Keratinocyte (primary cell): ENCODE results near the gene NHERF2. TPM values are rescaled to one million over a fixed set of nuclear protein-coding genes. Genes with fewer than 3 reads are reported as not detected.

Source experiments
- DNase-seq: peaks from one replicate; pipeline ENCODE4 v3.0.0-alpha.2; 2011; ENCODE audit warnings: low read depth, missing footprints, low spot score
- FAIRE-seq: peaks from 2 replicates; lab custom pipeline; 2011; peaks lifted over from hg19 to GRCh38; lab: Jason Lieb, UNC
- H2AFZ ChIP-seq: 2 replicates; pipeline ENCODE4 v1.6.0; 2012; ENCODE audit warnings: low read length, control low read depth, inconsistent platforms; ENCODE audit not compliant: control insufficient read depth
- H3K27ac ChIP-seq: 2 replicates; pipeline ENCODE4 v1.5.1; 2011; ENCODE audit warnings: low read length; ENCODE audit not compliant: control insufficient read depth, insufficient read depth
- H3K27me3 ChIP-seq: 3 replicates; pipeline ENCODE4 v1.6.0; 2011; ENCODE audit warnings: low read length; ENCODE audit not compliant: control insufficient read depth, insufficient read depth; ENCODE audit errors: extremely low read depth
- H3K36me3 ChIP-seq, 2 experiments: 2 replicates in 1 of 2; 3 replicates in 1 of 2; pipeline ENCODE4 v1.5.1; 2011; ENCODE audit warnings: low read length in 2 of 2, mild to moderate bottlenecking in 1 of 2; ENCODE audit not compliant: control insufficient read depth in 2 of 2, insufficient read depth in 2 of 2; ENCODE audit errors: extremely low read depth in 1 of 2
- H3K4me1 ChIP-seq: 3 replicates; pipeline ENCODE4 v1.5.1; 2011; ENCODE audit warnings: low read length; ENCODE audit not compliant: control insufficient read depth, insufficient read depth; ENCODE audit errors: extremely low read depth
- H3K4me2 ChIP-seq: 3 replicates; pipeline ENCODE4 v1.6.0; 2011; ENCODE audit warnings: low read depth, low read length; ENCODE audit not compliant: control insufficient read depth, insufficient read depth; ENCODE audit errors: extremely low read depth
- H3K4me3 ChIP-seq, 3 experiments: fragments of 200-600 bp in 1 of 3; sonication (generic) in 1 of 3; 2 replicates in 2 of 3; 3 replicates in 1 of 3; pipeline ENCODE4 v1.5.1; 2011 to 2016; ENCODE audit warnings: low read length in 3 of 3, mild to moderate bottlenecking in 3 of 3, control low read depth in 2 of 3, inconsistent platforms in 1 of 3, low read depth in 1 of 3, mixed read lengths in 1 of 3, mixed run types in 1 of 3, moderate library complexity in 1 of 3; ENCODE audit not compliant: control insufficient read depth in 2 of 3, insufficient read depth in 2 of 3; ENCODE audit errors: extremely low read depth in 1 of 3
- H3K79me2 ChIP-seq: 2 replicates; pipeline ENCODE4 v1.6.0; 2012; ENCODE audit warnings: low read length; ENCODE audit not compliant: control insufficient read depth, insufficient read depth
- H3K9ac ChIP-seq: 3 replicates; pipeline ENCODE4 v1.6.0; 2011; ENCODE audit warnings: low read length; ENCODE audit not compliant: control insufficient read depth, insufficient read depth; ENCODE audit errors: extremely low read depth
- H3K9me1 ChIP-seq: 3 replicates; pipeline ENCODE4 v1.6.0; 2011; ENCODE audit warnings: low read length; ENCODE audit not compliant: control insufficient read depth, insufficient read depth; ENCODE audit errors: extremely low read depth
- H3K9me3 ChIP-seq: 2 replicates; pipeline ENCODE4 v1.5.1; 2012; ENCODE audit warnings: low read depth, low read length; ENCODE audit not compliant: control insufficient read depth
- H4K20me1 ChIP-seq: 3 replicates; pipeline ENCODE4 v1.6.0; 2011; ENCODE audit warnings: low read length; ENCODE audit not compliant: control insufficient read depth, insufficient read depth; ENCODE audit errors: extremely low read depth
- CTCF ChIP-seq, 3 experiments: IDR thresholded peaks in 1 of 3; conservative IDR thresholded peaks in 1 of 3; optimal IDR thresholded peaks in 1 of 3; 2 replicates in 2 of 3; 3 replicates in 1 of 3; pipeline versions ENCODE3 to v1.5.1; 2011; ENCODE audit warnings: low read length in 3 of 3, mild to moderate bottlenecking in 3 of 3, moderate library complexity in 2 of 3, control low read depth in 1 of 3, inconsistent platforms in 1 of 3; ENCODE audit not compliant: insufficient read depth in 2 of 3; ENCODE audit errors: extremely low read depth in 1 of 3
- EZH2 ChIP-seq: IDR thresholded peaks from one replicate; pipeline ENCODE4 v1.6.1; 2012; ENCODE audit warnings: inconsistent platforms, mild to moderate bottlenecking, low read length, moderate library complexity
- dilution Hi-C: fragments of 300-500 bp; cut with MboI; formaldehyde crosslinking; loops from one replicate; pipeline ENCODE4 v1.7.0; 2020; ENCODE audit warnings: low sequenced_read_pairs; ENCODE audit not compliant: extremely low pct_ligation_motif_present
- polyA plus RNA-seq, 5 experiments: library from polyadenylated mRNA; depleted of rRNA in 3 of 5; stranded (reverse) in 3 of 5; stranded (forward) in 1 of 5; unstranded in 1 of 5; fragments of >200 nt; gene quantifications; 1 replicate in 1 of 5; 2 replicates in 3 of 5; 3 replicates in 1 of 5; pipeline versions ENCODE4 v1.2.1 to v1.2.3, GENCODE V29; 2011 to 2012; ENCODE audit warnings: missing spikeins in 2 of 5, low read depth in 1 of 5, low replicate concordance in 1 of 5

Gene NHERF2
- polyA plus RNA-seq, 1 donor (not counting 4 experiments of a cell fraction or from before 2014, with no cell fraction given) = 5.9 TPM

- Histone ChIP-seq H3K9ac (peak overlapping the region; percentile 46), H4K20me1 (no peaks in the 10 kb centered on the region), H3K27me3 (peaks cover 23% of the 10 kb centered on the region), H3K4me2 (peak overlapping the region; percentile 50), H3K27ac (peak overlapping the region; percentile 29), H2AFZ (no peak overlapping the region), H3K9me1 (no peaks in the 10 kb centered on the region), H3K4me1 (peaks cover 10% of the 10 kb centered on the region), H3K4me3 (no peak overlapping the region), H3K79me2 (no peaks in the 10 kb centered on the region), H3K36me3 (no peaks in the 10 kb centered on the region), H3K9me3 (no peaks in the 10 kb centered on the region)
- TF ChIP-seq CTCF (optimal IDR thresholded peaks at IDR 0.05 in 1 of 3, IDR thresholded peaks at IDR 0.05 in 1 of 3, conservative IDR thresholded peaks at IDR 0.05 in 1 of 3; ENCODE audit: extremely low read depth in 1 of 3, insufficient read depth in 2 of 3, low read length in 3 of 3) (no peak), EZH2 (no peak)
- FAIRE-seq (no peak), DNase-seq (no peak)
- dilution Hi-C loops = no loop called here
These were observed 10.8 kb upstream of the NHERF2 start for GRCh38 chr16:2015947-2016208.

- FAIRE-seq = no peak
- peaks cover 24% of the 10 kb centered on the region for H3K27me3 ChIP-seq
- H3K27ac ChIP-seq = no peak overlapping the region
- H3K9me3 ChIP-seq = no peaks in the 10 kb centered on the region
- no peaks in the 10 kb centered on the region for H3K79me2 ChIP-seq
- H3K36me3 ChIP-seq = no peaks in the 10 kb centered on the region
- no peak for DNase-seq
- dilution Hi-C loops = no loop called here
- H2AFZ ChIP-seq = no peak overlapping the region
- no peak overlapping the region for H3K4me3 ChIP-seq
- no peak for TF ChIP-seq EZH2
- peak; percentile 20 to 30 (median 30) for TF ChIP-seq CTCF (optimal IDR thresholded peaks at IDR 0.05 in 1 of 3, IDR thresholded peaks at IDR 0.05 in 1 of 3, conservative IDR thresholded peaks at IDR 0.05 in 1 of 3; ENCODE audit: extremely low read depth in 1 of 3, insufficient read depth in 2 of 3, low read length in 3 of 3)
- no peak overlapping the region for H3K9ac ChIP-seq
- H3K4me1 ChIP-seq = peaks cover 10% of the 10 kb centered on the region
- H3K9me1 ChIP-seq = no peaks in the 10 kb centered on the region
- no peaks in the 10 kb centered on the region for H4K20me1 ChIP-seq
- no peak overlapping the region for H3K4me2 ChIP-seq
These were observed 10.2 kb upstream of the NHERF2 start for GRCh38 chr16:2016407-2016922.
